ENCODE results near the gene GPM6B.

DNA sequence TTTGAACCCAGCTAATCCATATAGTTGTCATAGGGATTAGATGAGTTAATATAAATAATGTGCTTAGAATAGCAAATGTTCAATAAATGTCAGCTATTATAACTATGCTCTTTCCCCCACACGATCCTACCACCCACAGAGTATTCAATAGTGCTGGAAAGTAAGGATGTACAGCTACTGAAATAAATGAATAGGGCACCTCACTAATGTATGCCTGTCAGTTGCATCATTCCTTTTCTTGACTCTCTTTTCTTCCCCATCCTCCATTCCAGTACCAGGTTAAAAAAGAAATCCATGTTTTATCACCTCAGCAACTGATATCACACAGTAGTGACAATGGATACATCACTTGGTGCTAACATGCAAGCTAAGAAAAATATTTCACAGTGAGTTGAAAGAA, 42.8 kb upstream of the GPM6B start:
- TF ChIP-seq, protein P1, sequence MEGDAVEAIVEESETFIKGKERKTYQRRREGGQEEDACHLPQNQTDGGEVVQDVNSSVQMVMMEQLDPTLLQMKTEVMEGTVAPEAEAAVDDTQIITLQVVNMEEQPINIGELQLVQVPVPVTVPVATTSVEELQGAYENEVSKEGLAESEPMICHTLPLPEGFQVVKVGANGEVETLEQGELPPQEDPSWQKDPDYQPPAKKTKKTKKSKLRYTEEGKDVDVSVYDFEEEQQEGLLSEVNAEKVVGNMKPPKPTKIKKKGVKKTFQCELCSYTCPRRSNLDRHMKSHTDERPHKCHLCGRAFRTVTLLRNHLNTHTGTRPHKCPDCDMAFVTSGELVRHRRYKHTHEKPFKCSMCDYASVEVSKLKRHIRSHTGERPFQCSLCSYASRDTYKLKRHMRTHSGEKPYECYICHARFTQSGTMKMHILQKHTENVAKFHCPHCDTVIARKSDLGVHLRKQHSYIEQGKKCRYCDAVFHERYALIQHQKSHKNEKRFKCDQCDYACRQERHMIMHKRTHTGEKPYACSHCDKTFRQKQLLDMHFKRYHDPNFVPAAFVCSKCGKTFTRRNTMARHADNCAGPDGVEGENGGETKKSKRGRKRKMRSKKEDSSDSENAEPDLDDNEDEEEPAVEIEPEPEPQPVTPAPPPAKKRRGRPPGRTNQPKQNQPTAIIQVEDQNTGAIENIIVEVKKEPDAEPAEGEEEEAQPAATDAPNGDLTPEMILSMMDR (IDR thresholded peaks at IDR 0.05; ENCODE audit: low read length) = no peak
- TF ChIP-seq EZH2 (optimal IDR thresholded peaks at IDR 0.05; ENCODE audit: low read depth, low read length) = no peak
- TF ChIP-seq EZH2phosphoT487 (IDR thresholded peaks at IDR 0.05; ENCODE audit: low read length) = no peak
